HG03469 (cell line): ENCODE data around the gene SLC35F1.

Experiments
- ATAC-seq: cut with Tn5 transposase; IDR thresholded peaks from one replicate; pipeline ENCODE4 v1.9.1; 2021; ENCODE audit warnings: mild to moderate bottlenecking, moderate library complexity, moderate number of reproducible peaks; ENCODE audit not compliant: unreplicated experiment

Gene SLC35F1

GRCh38 chr6:118103381-118104146, 196.5 kb downstream of the SLC35F1 start:
- no peak for ATAC-seq

- no peak for ATAC-seq
Observed at GRCh38 chr6:118122161-118122725, 215.2 kb downstream of the SLC35F1 start.

GRCh38 chr6:118122801-118123200, 215.7 kb downstream of the SLC35F1 start:
- ATAC-seq: no peak

- no peak for ATAC-seq
Observed at GRCh38 chr6:118123503-118124037, 216.5 kb downstream of the SLC35F1 start.

GRCh38 chr6:118124851-118125250, 217.8 kb downstream of the SLC35F1 start:
- ATAC-seq: no peak

- ATAC-seq: no peak
Observed at GRCh38 chr6:118128755-118129154, 221.7 kb downstream of the SLC35F1 start.

GRCh38 chr6:118134206-118134605, 227.1 kb downstream of the SLC35F1 start:
- no peak for ATAC-seq

GRCh38 chr6:118134736-118135135, 227.7 kb downstream of the SLC35F1 start:
- no peak for ATAC-seq

GRCh38 chr6:118135371-118135770, 228.3 kb downstream of the SLC35F1 start:
- no peak for ATAC-seq

GRCh38 chr6:118141211-118141610, 234.1 kb downstream of the SLC35F1 start:
- ATAC-seq: no peak

- no peak for ATAC-seq
Observed at GRCh38 chr6:118146584-118146983, 239.5 kb downstream of the SLC35F1 start.

- no peak for ATAC-seq
Observed at GRCh38 chr6:118147511-118147910, 240.4 kb downstream of the SLC35F1 start.

GRCh38 chr6:118148561-118148960, 241.5 kb downstream of the SLC35F1 start:
- no peak for ATAC-seq

- no peak for ATAC-seq
Observed at GRCh38 chr6:118152524-118152923, 245.5 kb downstream of the SLC35F1 start.

GRCh38 chr6:118161343-118161742, 254.3 kb downstream of the SLC35F1 start:
- ATAC-seq: no peak

GRCh38 chr6:118163542-118163941, 256.5 kb downstream of the SLC35F1 start:
- ATAC-seq: no peak

GRCh38 chr6:118165500-118165899, 258.4 kb downstream of the SLC35F1 start:
- ATAC-seq: no peak

- no peak for ATAC-seq
Observed at GRCh38 chr6:118168421-118168820, 261.4 kb downstream of the SLC35F1 start.

GRCh38 chr6:118171852-118172251, 264.8 kb downstream of the SLC35F1 start:
- no peak for ATAC-seq

- no peak for ATAC-seq
Observed at GRCh38 chr6:118174071-118174470, 267.0 kb downstream of the SLC35F1 start.

GRCh38 chr6:118177720-118178119, 270.7 kb downstream of the SLC35F1 start:
- no peak for ATAC-seq

- no peak for ATAC-seq
Observed at GRCh38 chr6:118179048-118179447, 272.0 kb downstream of the SLC35F1 start.
